SK-N-SH treated with all-trans-retinoic acid at 6 μM for 48 hours (cell line): Measurements from ENCODE around the gene PRKCZ.

Experiments
- ATAC-seq: fragments of 200-7000 bp; cut with Tn5 transposase; 3 replicates; pipeline ENCODE4 v1.9.1; 2020; ENCODE audit warnings: mild to moderate bottlenecking, moderate library complexity
- BACH2 ChIP-seq: fragments of 250-450 bp; sonication (Bioruptor Pico); IDR thresholded peaks from 2 replicates; pipeline ENCODE4 v1.9.0; 2021; ENCODE audit warnings: mild to moderate bottlenecking, borderline replicate concordance
- CREB5 ChIP-seq: fragments of 250-450 bp; sonication (Bioruptor Pico); IDR thresholded peaks from 2 replicates; pipeline ENCODE4 v1.5.1; 2020; ENCODE audit warnings: low read depth, mild to moderate bottlenecking, moderate library complexity
- CSDC2 ChIP-seq: fragments of 250-450 bp; sonication (Bioruptor Pico); IDR thresholded peaks from 2 replicates; pipeline ENCODE4 v1.5.0; 2020; ENCODE audit warnings: mild to moderate bottlenecking, moderate library complexity
- CSRNP3 ChIP-seq: fragments of 250-450 bp; sonication (Bioruptor Pico); IDR thresholded peaks from 2 replicates; pipeline ENCODE4 v1.5.1; 2021; ENCODE audit warnings: mild to moderate bottlenecking, moderate library complexity
- GLIS3 ChIP-seq: fragments of 250-450 bp; sonication (Bioruptor Pico); IDR thresholded peaks from 2 replicates; pipeline ENCODE4 v1.5.0; 2020; ENCODE audit warnings: mild to moderate bottlenecking, moderate library complexity
- ISL1 ChIP-seq: fragments of 250-450 bp; sonication (Bioruptor Pico); IDR thresholded peaks from 2 replicates; pipeline ENCODE4 v2.1.2; 2022; ENCODE audit warnings: mild to moderate bottlenecking, moderate library complexity
- OSR1 ChIP-seq: fragments of 250-450 bp; sonication (Bioruptor Pico); IDR thresholded peaks from 2 replicates; pipeline ENCODE4 v1.8.0; 2022; ENCODE audit warnings: moderate library complexity, mild to moderate bottlenecking, inconsistent platforms
- POU6F1 ChIP-seq: fragments of 250-450 bp; sonication (Bioruptor Pico); IDR thresholded peaks from 2 replicates; pipeline ENCODE4 v1.8.0; 2021; ENCODE audit warnings: low read depth, mild to moderate bottlenecking, moderate library complexity, borderline replicate concordance
- RARB ChIP-seq: fragments of 250-450 bp; sonication (Bioruptor Pico); IDR thresholded peaks from 2 replicates; pipeline ENCODE4 v1.8.0; 2021; ENCODE audit warnings: mild to moderate bottlenecking, moderate library complexity
- SNAI2 ChIP-seq: fragments of 250-450 bp; sonication (Bioruptor Pico); IDR thresholded peaks from 2 replicates; pipeline ENCODE4 v1.5.0; 2020; ENCODE audit warnings: mild to moderate bottlenecking, moderate library complexity
- TCF4 ChIP-seq: fragments of 250-450 bp; sonication (Bioruptor Pico); IDR thresholded peaks from 2 replicates; pipeline ENCODE4 v1.8.0; 2021; ENCODE audit warnings: mild to moderate bottlenecking, moderate library complexity, borderline replicate concordance
- TOX ChIP-seq: fragments of 250-450 bp; sonication (Bioruptor Pico); IDR thresholded peaks from 2 replicates; pipeline ENCODE4 v1.8.0; 2021; ENCODE audit warnings: mild to moderate bottlenecking, moderate library complexity, borderline replicate concordance
- TSHZ2 ChIP-seq: fragments of 250-450 bp; sonication (Bioruptor Pico); IDR thresholded peaks from 2 replicates; pipeline ENCODE4 v1.5.0; 2020; ENCODE audit warnings: mild to moderate bottlenecking, moderate library complexity
- ZC3H10 ChIP-seq: fragments of 250-450 bp; sonication (Bioruptor Pico); IDR thresholded peaks from 2 replicates; pipeline ENCODE4 v1.5.1; 2021; ENCODE audit warnings: mild to moderate bottlenecking, moderate library complexity
- ZFP3 ChIP-seq: fragments of 250-450 bp; sonication (Bioruptor Pico); IDR thresholded peaks from 2 replicates; pipeline ENCODE4 v1.5.0; 2020; ENCODE audit warnings: mild to moderate bottlenecking, moderate library complexity
- ZFP30 ChIP-seq: fragments of 450-650 bp; formaldehyde crosslinking; IDR thresholded peaks from 2 replicates; pipeline ENCODE4 v1.5.0; 2022; ENCODE audit warnings: mild to moderate bottlenecking, moderate library complexity
- ZNF565 ChIP-seq: fragments of 450-650 bp; formaldehyde crosslinking; conservative IDR thresholded peaks from 2 replicates; pipeline ENCODE4 v1.5.0; 2020; ENCODE audit warnings: low read depth, mild to moderate bottlenecking, moderate library complexity
- ZNF8 ChIP-seq: fragments of 450-650 bp; formaldehyde crosslinking; IDR thresholded peaks from 2 replicates; pipeline ENCODE4 v1.5.0; 2020; ENCODE audit warnings: mild to moderate bottlenecking, moderate library complexity
- TF ChIP-seq, protein P1 (sequence below): fragments of 250-450 bp; sonication (Bioruptor Pico); IDR thresholded peaks from 2 replicates; pipeline ENCODE4 v1.8.0; 2020; ENCODE audit warnings: mild to moderate bottlenecking, moderate library complexity, borderline replicate concordance

Gene PRKCZ

GRCh38 chr1:2101946-2102345, 51.7 kb downstream of the PRKCZ start:
- TF ChIP-seq BACH2: no peak
- TF ChIP-seq ZNF8 (CRISPR knock-in tag): no peak
- no peak for TF ChIP-seq CSRNP3 (CRISPR knock-in tag)
- TF ChIP-seq TOX (CRISPR knock-in tag): no peak
- no peak for TF ChIP-seq ZFP30
- no peak for TF ChIP-seq SNAI2 (CRISPR knock-in tag)
- no peak for TF ChIP-seq POU6F1 (CRISPR knock-in tag)
- TF ChIP-seq CREB5 (CRISPR knock-in tag): no peak
- no peak for TF ChIP-seq ZFP3
- no peak for TF ChIP-seq RARB (CRISPR knock-in tag)
- no peak for TF ChIP-seq TSHZ2 (CRISPR knock-in tag)
- TF ChIP-seq ZC3H10 (CRISPR knock-in tag): no peak
- TF ChIP-seq OSR1 (CRISPR knock-in tag): no peak
- no peak for TF ChIP-seq ISL1 (CRISPR knock-in tag)
- TF ChIP-seq GLIS3 (CRISPR knock-in tag): no peak
- no peak for TF ChIP-seq TCF4
- no peak for TF ChIP-seq ZNF565 (CRISPR knock-in tag)
- no peak for TF ChIP-seq CSDC2 (CRISPR knock-in tag)
- no peak for ATAC-seq

DNA sequence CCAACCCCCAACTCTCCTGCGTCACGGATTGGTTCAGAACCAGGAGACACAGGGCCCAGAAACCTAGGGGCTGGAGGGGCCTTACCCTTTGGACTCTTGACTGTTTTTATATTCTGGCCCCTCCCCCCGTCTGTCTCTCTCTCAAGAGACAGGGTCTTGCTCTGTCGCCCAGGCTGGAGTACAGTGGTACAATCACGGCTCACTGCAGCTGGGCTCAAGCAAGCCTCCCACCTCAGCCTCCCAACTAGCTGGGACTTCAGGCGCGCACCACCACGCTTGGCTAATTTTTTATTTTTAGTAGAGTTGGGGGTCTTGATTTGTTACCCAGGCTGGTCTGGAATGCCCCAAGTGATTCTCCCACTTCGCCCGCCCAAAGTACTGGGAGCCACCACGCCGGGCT, 52.5 kb downstream of the PRKCZ start:
- ATAC-seq: no peak
- TF ChIP-seq CSDC2 (CRISPR knock-in tag): no peak
- TF ChIP-seq, protein P1, sequence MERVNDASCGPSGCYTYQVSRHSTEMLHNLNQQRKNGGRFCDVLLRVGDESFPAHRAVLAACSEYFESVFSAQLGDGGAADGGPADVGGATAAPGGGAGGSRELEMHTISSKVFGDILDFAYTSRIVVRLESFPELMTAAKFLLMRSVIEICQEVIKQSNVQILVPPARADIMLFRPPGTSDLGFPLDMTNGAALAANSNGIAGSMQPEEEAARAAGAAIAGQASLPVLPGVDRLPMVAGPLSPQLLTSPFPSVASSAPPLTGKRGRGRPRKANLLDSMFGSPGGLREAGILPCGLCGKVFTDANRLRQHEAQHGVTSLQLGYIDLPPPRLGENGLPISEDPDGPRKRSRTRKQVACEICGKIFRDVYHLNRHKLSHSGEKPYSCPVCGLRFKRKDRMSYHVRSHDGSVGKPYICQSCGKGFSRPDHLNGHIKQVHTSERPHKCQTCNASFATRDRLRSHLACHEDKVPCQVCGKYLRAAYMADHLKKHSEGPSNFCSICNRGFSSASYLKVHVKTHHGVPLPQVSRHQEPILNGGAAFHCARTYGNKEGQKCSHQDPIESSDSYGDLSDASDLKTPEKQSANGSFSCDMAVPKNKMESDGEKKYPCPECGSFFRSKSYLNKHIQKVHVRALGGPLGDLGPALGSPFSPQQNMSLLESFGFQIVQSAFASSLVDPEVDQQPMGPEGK: no peak
- TF ChIP-seq SNAI2 (CRISPR knock-in tag): no peak
- TF ChIP-seq CSRNP3 (CRISPR knock-in tag): no peak
- TF ChIP-seq, all 23 proteins: peak for 0

DNA sequence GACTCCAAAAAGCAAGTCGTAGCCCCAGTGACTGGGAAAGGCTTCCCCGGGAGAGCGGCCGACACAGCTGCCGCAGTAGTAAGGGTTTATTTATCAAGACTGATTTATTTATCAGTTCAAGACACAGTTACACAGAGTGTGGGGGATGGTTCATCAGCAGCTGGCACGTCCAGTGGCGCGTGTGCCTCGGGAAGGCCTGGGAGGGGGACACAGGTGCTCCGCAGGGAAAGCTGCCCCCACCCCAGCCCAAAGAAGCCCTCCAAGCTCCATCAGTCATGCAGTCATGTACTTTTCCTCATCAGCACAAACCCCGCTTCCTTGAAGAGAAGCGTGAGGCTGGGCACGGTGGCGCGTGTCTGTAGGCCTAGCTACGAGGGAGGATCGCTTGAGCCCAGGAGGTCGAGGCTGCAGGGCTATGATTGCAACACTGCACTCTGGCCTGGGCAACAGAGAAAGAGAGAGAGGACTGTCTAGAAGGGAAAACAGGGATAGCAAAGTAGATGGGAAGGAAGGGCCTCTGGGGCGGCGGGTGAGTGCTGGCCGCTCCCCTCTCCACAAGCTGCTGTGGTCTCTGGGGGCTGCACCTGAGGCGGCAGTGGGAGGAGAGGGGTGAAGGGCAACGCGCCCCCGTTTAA, 53.2 kb downstream of the PRKCZ start:
- ATAC-seq: no peak
- TF ChIP-seq CREB5 (CRISPR knock-in tag) (no peak), CSDC2 (CRISPR knock-in tag) (no peak), CSRNP3 (CRISPR knock-in tag) (no peak)
